DND-41 (cell line): ENCODE data around the gene INPP5B.

Experiments used
- ATAC-seq: fragments of 200-7000 bp; cut with Tn5 transposase; 3 replicates; pipeline ENCODE4 v1.9.1; 2021; ENCODE audit warnings: low read depth; ENCODE audit not compliant: insufficient read depth
- DNase-seq: peaks from one replicate; pipeline ENCODE4 v3.0.0-alpha.2; 2020
- H2AFZ ChIP-seq: 2 replicates; pipeline ENCODE4 v1.6.0; 2012; ENCODE audit warnings: low read depth, low read length
- H3K27ac ChIP-seq: 2 replicates; pipeline ENCODE4 v1.5.1; 2012; ENCODE audit warnings: low read length, inconsistent platforms
- H3K27me3 ChIP-seq: fragments of 200-600 bp; sonication (generic); 2 replicates; pipeline ENCODE4 v1.6.0; 2012; ENCODE audit warnings: low read length, mild to moderate bottlenecking, inconsistent platforms; ENCODE audit not compliant: insufficient read depth, poor library complexity
- H3K36me3 ChIP-seq: 2 replicates; pipeline ENCODE4 v1.5.1; 2012; ENCODE audit warnings: low read length, inconsistent platforms; ENCODE audit not compliant: insufficient read depth
- H3K4me1 ChIP-seq: 2 replicates; pipeline ENCODE4 v1.5.1; 2012; ENCODE audit warnings: mild to moderate bottlenecking, low read length; ENCODE audit not compliant: insufficient read depth
- H3K4me2 ChIP-seq: 2 replicates; pipeline ENCODE4 v1.6.0; 2012; ENCODE audit warnings: mild to moderate bottlenecking, moderate library complexity, low read length, inconsistent platforms; ENCODE audit not compliant: insufficient read depth
- H3K4me3 ChIP-seq, 2 experiments: fragments of 200-600 bp in 1 of 2; shearing (Covaris generic) in 1 of 2; 2 replicates each; pipeline ENCODE4 v1.5.1; 2012 to 2016; ENCODE audit warnings: inconsistent platforms in 2 of 2, low read length in 2 of 2, mild to moderate bottlenecking in 2 of 2, low read depth in 1 of 2, moderate library complexity in 1 of 2
- H3K79me2 ChIP-seq: 2 replicates; pipeline ENCODE4 v1.6.0; 2012; ENCODE audit warnings: low read length, inconsistent platforms; ENCODE audit not compliant: insufficient read depth
- H3K9ac ChIP-seq: 2 replicates; pipeline ENCODE4 v1.6.0; 2012; ENCODE audit warnings: low read depth, mild to moderate bottlenecking, inconsistent platforms, low read length, moderate library complexity
- H3K9me3 ChIP-seq: 2 replicates; pipeline ENCODE4 v1.5.1; 2012; ENCODE audit warnings: low read length, moderate library complexity, mild to moderate bottlenecking, inconsistent platforms; ENCODE audit not compliant: insufficient read depth, severe bottlenecking
- H4K20me1 ChIP-seq: 2 replicates; pipeline ENCODE4 v1.6.0; 2012; ENCODE audit warnings: low read length; ENCODE audit not compliant: insufficient read depth
- EZH2 ChIP-seq: IDR thresholded peaks from 3 replicates; pipeline ENCODE4 v1.6.1; 2012; ENCODE audit warnings: borderline replicate concordance, low read depth, mild to moderate bottlenecking, moderate library complexity, low read length, inconsistent platforms; ENCODE audit not compliant: severe bottlenecking
- TF ChIP-seq, protein P1 (sequence below): IDR thresholded peaks from 2 replicates; pipeline ENCODE4 v1.5.1; 2012; ENCODE audit warnings: borderline replicate concordance, low read length, moderate library complexity, mild to moderate bottlenecking; ENCODE audit not compliant: poor library complexity, severe bottlenecking; ENCODE audit errors: extremely low read depth

Gene INPP5B

DNA sequence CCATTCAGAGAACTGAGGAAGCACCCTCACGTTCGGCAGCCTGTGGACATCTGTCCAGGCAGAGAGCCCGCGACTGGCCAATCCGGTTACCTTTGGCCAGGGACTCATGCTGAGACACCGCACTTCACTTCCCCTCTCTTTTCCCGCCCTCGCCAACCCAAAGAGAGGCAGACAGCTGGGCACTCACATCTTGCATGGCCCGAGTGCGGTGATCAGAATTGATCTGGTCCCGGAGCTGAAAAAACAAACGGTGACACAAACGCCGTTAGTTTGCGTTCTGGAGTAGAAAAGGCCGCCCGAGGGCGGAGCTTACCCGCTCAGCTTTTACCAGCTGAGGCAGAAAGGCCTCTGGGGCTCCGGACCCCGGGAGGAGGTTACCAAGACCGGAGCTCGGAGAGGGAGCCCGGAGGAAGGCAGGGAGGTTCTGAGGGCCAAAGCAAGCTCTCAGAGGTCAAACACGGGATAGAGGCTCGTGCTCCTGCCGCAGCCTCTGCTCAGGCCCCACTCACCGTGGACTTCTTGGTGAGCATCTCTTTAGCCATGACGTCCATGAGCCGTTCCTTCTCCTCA, 42.6 kb upstream of the INPP5B start:
- H3K27ac ChIP-seq: peak overlapping the region; percentile 84
- no peak for TF ChIP-seq EZH2
- TF ChIP-seq, protein P1, sequence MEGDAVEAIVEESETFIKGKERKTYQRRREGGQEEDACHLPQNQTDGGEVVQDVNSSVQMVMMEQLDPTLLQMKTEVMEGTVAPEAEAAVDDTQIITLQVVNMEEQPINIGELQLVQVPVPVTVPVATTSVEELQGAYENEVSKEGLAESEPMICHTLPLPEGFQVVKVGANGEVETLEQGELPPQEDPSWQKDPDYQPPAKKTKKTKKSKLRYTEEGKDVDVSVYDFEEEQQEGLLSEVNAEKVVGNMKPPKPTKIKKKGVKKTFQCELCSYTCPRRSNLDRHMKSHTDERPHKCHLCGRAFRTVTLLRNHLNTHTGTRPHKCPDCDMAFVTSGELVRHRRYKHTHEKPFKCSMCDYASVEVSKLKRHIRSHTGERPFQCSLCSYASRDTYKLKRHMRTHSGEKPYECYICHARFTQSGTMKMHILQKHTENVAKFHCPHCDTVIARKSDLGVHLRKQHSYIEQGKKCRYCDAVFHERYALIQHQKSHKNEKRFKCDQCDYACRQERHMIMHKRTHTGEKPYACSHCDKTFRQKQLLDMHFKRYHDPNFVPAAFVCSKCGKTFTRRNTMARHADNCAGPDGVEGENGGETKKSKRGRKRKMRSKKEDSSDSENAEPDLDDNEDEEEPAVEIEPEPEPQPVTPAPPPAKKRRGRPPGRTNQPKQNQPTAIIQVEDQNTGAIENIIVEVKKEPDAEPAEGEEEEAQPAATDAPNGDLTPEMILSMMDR: no peak
- peaks cover 22% of the 10 kb centered on the region for H3K4me1 ChIP-seq
- ATAC-seq (peak; percentile 25), DNase-seq (peak; percentile 38)
- H3K9me3 ChIP-seq: no peaks in the 10 kb centered on the region
- H3K9ac ChIP-seq: peak overlapping the region; percentile 81
- peaks cover 30% of the 10 kb centered on the region for H3K79me2 ChIP-seq
- H3K27me3 ChIP-seq: no peaks in the 10 kb centered on the region
- peak overlapping the region; percentile 84 for H3K4me2 ChIP-seq
- peak overlapping the region; percentile 95 for H2AFZ ChIP-seq
- H3K36me3 ChIP-seq: peaks cover 40% of the 10 kb centered on the region
- H4K20me1 ChIP-seq: peaks cover 16% of the 10 kb centered on the region
- H3K4me3 ChIP-seq: peak overlapping the region; percentile 90 to 99

DNA sequence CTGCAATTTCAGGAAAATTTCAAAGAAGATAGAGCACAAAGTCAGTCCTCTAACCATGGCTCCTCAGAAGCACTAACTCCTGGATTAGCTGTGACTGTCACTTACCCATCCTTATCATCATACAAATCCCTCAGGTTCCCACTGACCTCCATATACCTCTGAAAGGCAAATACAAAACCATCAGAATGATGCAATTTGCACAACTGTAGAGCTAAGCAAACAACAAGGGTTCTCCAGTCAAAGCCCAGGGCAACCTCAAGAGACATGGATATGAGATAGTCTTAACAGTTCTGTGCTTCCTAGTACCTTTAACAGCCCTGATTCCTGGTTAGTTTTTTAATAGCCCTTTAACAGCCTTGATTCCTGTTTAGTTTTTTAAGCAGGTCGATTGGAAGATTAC, 40.8 kb upstream of the INPP5B start:
- H3K4me2 ChIP-seq: peak overlapping the region; percentile 84; the same call in 1 of the 2 replicates
- DNase-seq: no peak
- peaks cover 30% of the 10 kb centered on the region for H3K79me2 ChIP-seq
- no peak overlapping the region for H2AFZ ChIP-seq
- H3K4me3 ChIP-seq: no peak overlapping the region
- no peak for ATAC-seq
- peaks cover 22% of the 10 kb centered on the region for H3K4me1 ChIP-seq
- H3K36me3 ChIP-seq: peaks cover 57% of the 10 kb centered on the region
- no peak overlapping the region for H3K27ac ChIP-seq
- H3K9ac ChIP-seq: peak overlapping the region; percentile 81; the same call in 1 of the 2 replicates
- TF ChIP-seq, protein P1: no peak
- TF ChIP-seq EZH2: no peak
- peaks cover 16% of the 10 kb centered on the region for H4K20me1 ChIP-seq
- no peaks in the 10 kb centered on the region for H3K9me3 ChIP-seq
- H3K27me3 ChIP-seq: no peaks in the 10 kb centered on the region

DNA sequence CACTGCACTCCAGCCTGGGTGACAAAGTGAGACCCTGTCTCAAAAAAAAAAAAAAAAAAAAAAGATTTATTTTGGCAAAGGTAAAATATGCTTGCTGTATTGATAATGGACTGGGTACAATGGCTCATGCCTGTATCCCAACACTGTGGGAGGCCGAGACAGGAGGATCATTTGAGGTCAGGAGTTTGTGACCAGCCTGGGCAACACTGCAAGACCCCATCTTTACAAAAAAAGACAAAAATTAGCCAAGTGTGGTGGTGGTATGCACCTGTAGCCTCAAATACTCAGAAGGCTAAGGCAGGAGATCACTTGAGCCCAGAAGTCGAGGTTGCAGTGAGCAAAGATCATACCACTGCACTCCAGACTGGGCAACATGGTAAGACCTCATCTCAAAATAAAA, 36.7 kb upstream of the INPP5B start:
- Histone ChIP-seq H3K4me3 (no peak overlapping the region), H3K27me3 (no peaks in the 10 kb centered on the region), H3K4me1 (peaks cover 11% of the 10 kb centered on the region), H3K9ac (no peak overlapping the region), H4K20me1 (peaks cover 7% of the 10 kb centered on the region; the same call in 1 of the 2 replicates), H3K4me2 (no peak overlapping the region), H2AFZ (no peak overlapping the region), H3K27ac (no peak overlapping the region), H3K9me3 (no peaks in the 10 kb centered on the region), H3K36me3 (peaks cover 93% of the 10 kb centered on the region), H3K79me2 (peaks cover 17% of the 10 kb centered on the region)
- TF ChIP-seq EZH2: no peak
- TF ChIP-seq, protein P1: no peak
- no peak for ATAC-seq
- no peak for DNase-seq
